ENCODE results near the gene KIRREL1. TPM values are rescaled to one million over a fixed set of nuclear protein-coding genes. Genes with fewer than 3 reads are reported as not detected.

Gene KIRREL1
- total and polyA plus RNA-seq, 5 donors: 6.0 to 19.0 (median 14.7) TPM

GRCh38 chr1:157971769-157972168 is 21.7 kb upstream of the KIRREL1 start:
- intact Hi-C loops (cut with DNase I): no loop called here

DNA sequence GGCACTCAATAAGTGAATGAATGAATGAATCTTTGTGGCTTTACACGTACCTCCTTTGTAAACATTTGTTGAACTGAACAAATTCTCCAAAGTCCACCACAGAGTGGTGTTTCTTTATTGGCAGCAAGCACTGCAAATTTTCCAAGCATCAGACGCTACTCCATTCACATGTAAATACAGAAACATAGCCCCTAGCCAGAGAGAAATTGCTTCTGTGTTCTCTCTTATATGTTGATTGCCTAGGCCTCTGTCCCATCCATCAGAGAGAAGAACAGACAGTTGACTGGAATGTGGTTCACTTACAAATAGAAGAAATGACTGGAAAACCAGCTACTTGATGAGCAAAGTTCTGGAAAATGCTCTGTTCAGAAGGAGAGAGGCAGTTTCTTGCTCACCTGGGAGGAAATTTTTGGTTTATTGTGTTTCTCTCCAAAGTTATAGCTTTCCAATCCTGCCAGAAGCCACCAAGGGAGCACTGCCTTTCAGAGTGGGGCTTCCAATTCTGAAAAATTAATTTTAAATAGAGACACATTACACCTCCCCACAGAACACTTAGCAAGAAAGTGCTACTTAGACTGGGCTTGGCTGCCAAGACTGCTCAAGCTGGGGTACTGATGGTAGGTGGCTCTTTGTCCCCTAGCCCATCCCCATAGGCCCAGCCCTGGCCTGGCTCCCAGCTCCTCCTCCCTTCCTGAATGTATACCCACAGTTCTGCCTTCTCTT is 18.1 kb upstream of the KIRREL1 start:
- H3K27me3 ChIP-seq (ENCODE audit: control insufficient read depth, insufficient read depth): no peaks in the 10 kb centered on the region
- intact Hi-C loops (cut with DNase I): no loop called here

More at GRCh38 chr1:157971769-157972168, 21.7 kb upstream of the KIRREL1 start:
- H3K27ac ChIP-seq (ENCODE audit: low read length): no peak overlapping the region
- H3K9me3 ChIP-seq (ENCODE audit: control insufficient read depth, low read length): no peaks in the 10 kb centered on the region
- DNase-seq: no peak
- no peaks in the 10 kb centered on the region for H3K27me3 ChIP-seq (ENCODE audit: control insufficient read depth, insufficient read depth)
- no peak overlapping the region for H3K4me3 ChIP-seq (ENCODE audit: low read length)
- no peaks in the 10 kb centered on the region for H3K4me1 ChIP-seq (ENCODE audit: control insufficient read depth, insufficient read depth, low read length)
- ATAC-seq: no peak

GRCh38 chr1:157976888-157977287 is 16.6 kb upstream of the KIRREL1 start:
- H3K4me3 ChIP-seq (ENCODE audit: low read length): no peak overlapping the region
- no peak for DNase-seq
- H3K4me1 ChIP-seq (ENCODE audit: control insufficient read depth, insufficient read depth, low read length): no peaks in the 10 kb centered on the region
- H3K9me3 ChIP-seq (ENCODE audit: control insufficient read depth, low read length): no peaks in the 10 kb centered on the region
- H3K27me3 ChIP-seq (ENCODE audit: control insufficient read depth, insufficient read depth): no peaks in the 10 kb centered on the region
- H3K27ac ChIP-seq (ENCODE audit: low read length): no peak overlapping the region
- intact Hi-C loops (cut with DNase I): no loop called here
- WGBS: 94% methylated on average over 2 of the region's 2 CpGs
- no peak for ATAC-seq

More for the DNA sequence above, 18.1 kb upstream of the KIRREL1 start:
- no peak for ATAC-seq
- no peaks in the 10 kb centered on the region for H3K9me3 ChIP-seq (ENCODE audit: control insufficient read depth, low read length)
- no peaks in the 10 kb centered on the region for H3K4me1 ChIP-seq (ENCODE audit: control insufficient read depth, insufficient read depth, low read length)
- no peak overlapping the region for H3K27ac ChIP-seq (ENCODE audit: low read length)
- H3K4me3 ChIP-seq (ENCODE audit: low read length): no peak overlapping the region
- 76% methylated on average over 2 of the region's 2 CpGs for WGBS
- no peak for DNase-seq

DNA sequence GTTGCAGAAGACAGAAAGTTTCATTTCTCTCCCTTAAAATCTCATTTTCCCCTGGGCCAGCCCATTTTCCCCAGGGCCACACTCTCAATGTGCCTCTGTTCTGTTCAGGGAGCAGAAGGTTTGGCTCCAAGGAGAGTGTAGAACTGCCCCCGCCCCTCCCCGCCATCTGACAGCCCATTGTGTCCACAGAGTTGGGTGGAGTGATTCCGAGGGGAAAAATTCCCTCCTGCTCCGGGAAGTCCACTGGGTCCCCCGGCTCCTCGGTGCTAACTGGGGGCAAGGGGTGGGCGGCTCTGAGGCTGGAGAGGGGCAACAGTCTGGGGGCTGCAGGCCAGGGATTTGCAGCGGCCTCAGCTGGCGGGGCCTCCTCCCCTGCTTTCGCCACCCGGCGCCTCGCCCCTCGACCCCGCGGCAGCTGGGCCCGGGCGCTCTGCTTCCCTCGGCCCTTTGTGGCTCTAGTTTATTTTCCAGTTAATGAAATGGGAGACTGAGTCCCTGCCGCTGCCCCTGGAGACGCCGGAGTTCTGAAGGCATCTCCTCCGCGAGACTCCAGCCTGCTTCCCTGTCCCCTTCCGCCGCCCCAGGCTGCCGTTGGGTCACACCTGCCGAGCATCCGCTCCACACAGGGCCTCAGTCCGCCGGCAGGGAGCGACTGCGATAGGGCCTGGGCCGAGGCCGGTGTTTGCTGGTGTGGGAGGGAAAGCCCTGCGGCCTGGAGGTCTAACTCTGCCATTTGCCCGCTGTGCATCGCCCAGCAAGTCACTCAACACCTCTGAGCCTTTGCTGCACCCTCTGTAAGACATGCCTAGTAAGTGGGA is 14.7 kb upstream of the KIRREL1 start:
- 19% methylated on average over 38 of the region's 38 CpGs for WGBS
- DNase-seq: peak; percentile 50 to 71 (median 71)
- H3K27ac ChIP-seq (ENCODE audit: low read length): no peak overlapping the region
- no peaks in the 10 kb centered on the region for H3K9me3 ChIP-seq (ENCODE audit: control insufficient read depth, low read length)
- peak overlapping the region; percentile 13 for H3K4me3 ChIP-seq (ENCODE audit: low read length)
- no peaks in the 10 kb centered on the region for H3K27me3 ChIP-seq (ENCODE audit: control insufficient read depth, insufficient read depth)
- H3K4me1 ChIP-seq (ENCODE audit: control insufficient read depth, insufficient read depth, low read length): no peaks in the 10 kb centered on the region
- peak; percentile 88 to 95 for ATAC-seq
- intact Hi-C loops (cut with DNase I): no loop called here

GRCh38 chr1:157982136-157982535 is 11.3 kb upstream of the KIRREL1 start:
- H3K27me3 ChIP-seq (ENCODE audit: control insufficient read depth, insufficient read depth): no peaks in the 10 kb centered on the region
- DNase-seq (no peak), ATAC-seq (no peak)
- no peak overlapping the region for H3K4me3 ChIP-seq (ENCODE audit: low read length)
- WGBS: 79% methylated on average over 2 of the region's 2 CpGs
- no peaks in the 10 kb centered on the region for H3K4me1 ChIP-seq (ENCODE audit: control insufficient read depth, insufficient read depth, low read length)
- H3K9me3 ChIP-seq (ENCODE audit: control insufficient read depth, low read length): no peaks in the 10 kb centered on the region
- intact Hi-C loops (cut with DNase I): no loop called here
- H3K27ac ChIP-seq (ENCODE audit: low read length): no peak overlapping the region

DNA sequence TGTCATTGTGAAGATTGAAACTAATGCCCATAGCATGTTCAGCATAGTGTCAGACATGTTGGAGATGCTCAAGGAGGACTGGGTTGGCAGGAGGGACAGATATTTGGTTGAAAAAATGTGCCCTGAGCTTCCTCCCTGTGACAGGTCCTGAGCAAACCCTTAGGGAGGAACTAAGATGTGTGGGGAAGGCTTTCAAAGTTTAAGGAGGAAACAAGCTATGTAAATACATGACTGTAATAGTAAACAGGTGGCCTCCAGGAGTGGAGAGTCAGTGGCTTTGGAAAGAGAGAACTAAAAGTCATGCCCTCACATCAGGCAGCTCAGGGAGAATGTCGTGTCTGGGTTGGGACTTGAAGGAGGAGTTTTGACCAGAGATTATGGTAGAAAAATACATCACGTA is 9.7 kb upstream of the KIRREL1 start:
- Histone ChIP-seq H3K4me1 (ENCODE audit: control insufficient read depth, insufficient read depth, low read length) (no peaks in the 10 kb centered on the region), H3K9me3 (ENCODE audit: control insufficient read depth, low read length) (no peaks in the 10 kb centered on the region), H3K4me3 (ENCODE audit: low read length) (no peak overlapping the region), H3K27ac (ENCODE audit: low read length) (no peak overlapping the region), H3K27me3 (ENCODE audit: control insufficient read depth, insufficient read depth) (no peaks in the 10 kb centered on the region)
- DNase-seq (no peak), ATAC-seq (no peak)
- WGBS: 83% methylated on average over 2 of the region's 2 CpGs
- intact Hi-C loops (cut with DNase I): no loop called here

DNA sequence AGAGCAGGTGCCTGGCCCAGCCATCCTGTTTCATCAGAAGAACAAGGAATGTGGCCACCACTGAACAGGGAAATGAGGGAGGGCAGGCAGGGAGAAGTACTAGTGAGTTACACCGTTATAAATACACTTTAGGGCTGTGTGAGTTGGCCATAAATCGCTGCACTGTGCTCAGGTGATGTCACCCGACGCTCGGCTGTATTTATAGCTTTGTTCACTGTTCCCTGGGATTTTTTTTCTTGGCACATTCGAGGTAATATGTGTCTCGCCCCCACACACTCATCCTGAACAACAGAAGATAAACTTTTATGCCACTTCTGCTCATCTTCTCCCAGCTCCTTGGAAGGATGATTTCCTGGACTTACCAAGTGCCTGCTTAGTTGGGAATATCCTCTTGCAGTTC is 9.0 kb upstream of the KIRREL1 start:
- WGBS: 44% methylated on average over 7 of the region's 7 CpGs
- ATAC-seq: no peak

DNA sequence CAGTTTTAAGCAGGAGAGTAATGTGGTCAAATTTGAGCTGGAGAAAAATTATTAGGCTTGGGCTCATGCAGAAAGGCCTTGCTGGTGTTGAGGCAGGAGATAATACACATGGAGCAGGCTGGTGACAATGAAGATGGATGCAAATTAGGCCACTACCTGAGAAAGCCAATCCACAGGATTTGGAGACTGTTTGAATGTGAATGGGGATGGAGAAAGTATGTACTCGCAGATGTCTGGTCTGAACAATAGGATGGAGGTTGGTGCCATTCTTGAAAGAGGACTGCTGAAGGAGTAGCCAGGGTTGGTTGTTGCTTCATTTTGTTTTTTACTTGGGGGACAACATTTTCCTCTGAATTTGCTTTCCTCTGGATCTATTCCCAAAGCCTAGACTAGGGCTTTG is 8.0 kb upstream of the KIRREL1 start:
- no peak for ATAC-seq
- DNase-seq: no peak
- WGBS: 92% methylated on average over 1 of the region's 1 CpG
- Histone ChIP-seq H3K4me1 (ENCODE audit: control insufficient read depth, insufficient read depth, low read length) (no peaks in the 10 kb centered on the region), H3K9me3 (ENCODE audit: control insufficient read depth, low read length) (no peaks in the 10 kb centered on the region), H3K27me3 (ENCODE audit: control insufficient read depth, insufficient read depth) (no peaks in the 10 kb centered on the region), H3K4me3 (ENCODE audit: low read length) (no peak overlapping the region), H3K27ac (ENCODE audit: low read length) (no peak overlapping the region)
- intact Hi-C loops (cut with DNase I): no loop called here

More for the DNA sequence above, 9.0 kb upstream of the KIRREL1 start:
- no peaks in the 10 kb centered on the region for H3K4me1 ChIP-seq (ENCODE audit: control insufficient read depth, insufficient read depth, low read length)
- DNase-seq: no peak
- H3K27ac ChIP-seq (ENCODE audit: low read length): no peak overlapping the region
- H3K9me3 ChIP-seq (ENCODE audit: control insufficient read depth, low read length): no peaks in the 10 kb centered on the region
- no peak overlapping the region for H3K4me3 ChIP-seq (ENCODE audit: low read length)
- intact Hi-C loops (cut with DNase I): no loop called here
- no peaks in the 10 kb centered on the region for H3K27me3 ChIP-seq (ENCODE audit: control insufficient read depth, insufficient read depth)

GRCh38 chr1:157988002-157988401 is 5.4 kb upstream of the KIRREL1 start:
- H3K27me3 ChIP-seq (ENCODE audit: control insufficient read depth, insufficient read depth): no peaks in the 10 kb centered on the region
- H3K4me3 ChIP-seq (ENCODE audit: low read length): no peak overlapping the region
- DNase-seq: no peak
- no peak overlapping the region for H3K27ac ChIP-seq (ENCODE audit: low read length)
- peaks cover 5% of the 10 kb centered on the region for H3K4me1 ChIP-seq (ENCODE audit: control insufficient read depth, insufficient read depth, low read length)
- H3K9me3 ChIP-seq (ENCODE audit: control insufficient read depth, low read length): no peaks in the 10 kb centered on the region
- no peak for ATAC-seq
- WGBS: 87% methylated on average over 3 of the region's 3 CpGs
- intact Hi-C loops (cut with DNase I): no loop called here

- intact Hi-C loops (cut with DNase I): loop anchor here (5.0 to 10.0 kb wide), 5 partner anchors 45 to 130 kb away; no protein-coding TSS in a partner anchor
- H3K4me1 ChIP-seq (ENCODE audit: control insufficient read depth, insufficient read depth, low read length): peaks cover 8% of the 10 kb centered on the region
- ATAC-seq (peak; percentile 64 to 67), DNase-seq (peak; percentile 74 to 89 (median 83))
- no peak overlapping the region for H3K4me3 ChIP-seq (ENCODE audit: low read length)
- 33% methylated on average over 10 of the region's 10 CpGs for WGBS
- peak overlapping the region; percentile 74 for H3K27ac ChIP-seq (ENCODE audit: low read length)
- no peaks in the 10 kb centered on the region for H3K9me3 ChIP-seq (ENCODE audit: control insufficient read depth, low read length)
- H3K27me3 ChIP-seq (ENCODE audit: control insufficient read depth, insufficient read depth): no peaks in the 10 kb centered on the region
These were observed 1.2 kb upstream of the KIRREL1 start for GRCh38 chr1:157992031-157992832.

- Histone ChIP-seq H3K4me1 (ENCODE audit: control insufficient read depth, insufficient read depth, low read length) (peaks cover 8% of the 10 kb centered on the region), H3K27me3 (ENCODE audit: control insufficient read depth, insufficient read depth) (no peaks in the 10 kb centered on the region), H3K4me3 (ENCODE audit: low read length) (peak overlapping the region; percentile 95), H3K9me3 (ENCODE audit: control insufficient read depth, low read length) (no peaks in the 10 kb centered on the region), H3K27ac (ENCODE audit: low read length) (peak overlapping the region; percentile 5)
- ATAC-seq (peak; percentile 28 to 37), DNase-seq (no peak)
- intact Hi-C loops (cut with DNase I): loop anchor here (5.0 to 10.0 kb wide), 5 partner anchors 45 to 130 kb away; no protein-coding TSS in a partner anchor
- WGBS: 4% methylated on average over 8 of the region's 8 CpGs
These were observed 655 bp upstream of the KIRREL1 start for GRCh38 chr1:157992833-157993146.
